HG03280 (cell line): ENCODE data around the gene MLANA.
A peak's percentile ranks its signal among the peaks of the same experiment; 100 is the strongest.

Source experiments
- ATAC-seq: cut with Tn5 transposase; IDR thresholded peaks from one replicate; pipeline ENCODE4 v1.9.1; 2021; ENCODE audit warnings: mild to moderate bottlenecking, moderate library complexity; ENCODE audit not compliant: unreplicated experiment

MLANA gene

DNA sequence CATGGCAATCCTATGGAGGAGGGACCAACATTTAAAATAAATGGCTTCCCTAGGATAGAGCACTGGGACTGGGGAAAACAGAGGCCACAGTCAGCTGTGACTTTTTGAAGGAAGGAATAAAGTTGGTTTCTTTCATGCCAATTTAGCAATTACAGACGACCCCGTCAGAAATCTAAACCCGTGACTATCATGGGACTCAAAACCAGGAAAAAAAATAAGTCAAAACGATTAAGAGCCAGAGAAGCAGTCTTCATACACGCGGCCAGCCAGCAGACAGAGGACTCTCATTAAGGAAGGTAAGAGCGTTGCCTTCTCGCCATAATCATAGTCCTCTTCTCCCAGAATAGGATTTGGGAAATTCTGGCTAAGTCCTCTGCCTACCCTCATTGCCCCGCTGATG, at the start of gene MLANA:
Gene MLANA, plus strand, starts transcription at position 249 of the 400 bp plus-strand sequence. CDS start 1,586 bp downstream, outside the sequence.
- no peak for ATAC-seq

- no peak for ATAC-seq
These were observed 48.7 kb upstream of the MLANA start for GRCh38 chr9:5841771-5842573.

GRCh38 chr9:5842929-5843793, 47.5 kb upstream of the MLANA start:
- no peak for ATAC-seq

DNA sequence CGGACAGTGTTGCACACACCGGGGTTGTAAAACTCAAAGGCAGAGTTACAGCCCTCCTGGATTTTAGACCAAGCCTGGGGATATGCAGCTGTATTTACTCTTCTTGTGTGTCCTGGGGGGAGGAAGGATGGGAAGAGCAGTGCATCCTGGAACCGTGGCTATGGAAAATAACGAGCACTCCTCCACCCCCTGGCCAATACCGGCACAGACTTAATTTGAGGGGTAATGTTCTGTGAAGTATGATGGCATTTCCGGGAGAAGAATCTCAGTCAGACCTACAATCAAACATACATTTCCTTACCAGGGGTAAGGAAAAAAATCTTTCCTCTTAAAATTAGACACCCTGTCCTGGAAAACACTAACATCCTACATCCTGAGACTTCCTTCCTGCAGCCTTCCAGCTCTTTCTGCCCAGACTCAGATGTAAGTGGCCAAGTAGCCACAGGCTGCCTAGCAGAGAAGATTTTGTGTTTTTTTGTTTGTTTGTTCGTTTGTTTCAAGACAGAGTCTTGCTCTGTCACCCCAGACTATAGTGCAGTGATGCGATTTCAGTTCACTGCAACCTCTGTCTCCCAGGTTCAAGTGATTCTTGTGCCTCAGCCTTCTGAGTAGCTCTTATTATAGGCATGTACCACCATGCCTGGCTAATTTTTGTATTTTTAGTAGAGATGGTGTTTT, 46.8 kb upstream of the MLANA start:
- ATAC-seq = no peak

DNA sequence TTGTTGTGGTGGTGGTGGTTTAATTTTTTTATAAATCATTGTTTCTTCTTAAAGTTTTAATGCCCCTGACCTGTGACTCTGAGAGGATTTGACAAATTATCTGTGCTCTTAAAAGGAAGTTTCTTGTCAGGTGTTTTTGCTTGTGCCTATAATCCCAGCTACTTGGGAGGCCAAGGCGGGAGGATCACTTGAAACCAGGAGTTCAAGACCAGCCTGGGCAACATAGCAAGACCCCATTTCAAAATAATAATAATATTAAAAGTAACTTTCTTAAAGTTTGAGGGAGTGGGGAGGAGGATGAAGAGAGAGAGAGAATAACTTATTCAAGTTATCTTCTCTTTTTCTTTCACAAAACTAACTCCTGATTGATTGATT, 45.5 kb upstream of the MLANA start:
- ATAC-seq = no peak

DNA sequence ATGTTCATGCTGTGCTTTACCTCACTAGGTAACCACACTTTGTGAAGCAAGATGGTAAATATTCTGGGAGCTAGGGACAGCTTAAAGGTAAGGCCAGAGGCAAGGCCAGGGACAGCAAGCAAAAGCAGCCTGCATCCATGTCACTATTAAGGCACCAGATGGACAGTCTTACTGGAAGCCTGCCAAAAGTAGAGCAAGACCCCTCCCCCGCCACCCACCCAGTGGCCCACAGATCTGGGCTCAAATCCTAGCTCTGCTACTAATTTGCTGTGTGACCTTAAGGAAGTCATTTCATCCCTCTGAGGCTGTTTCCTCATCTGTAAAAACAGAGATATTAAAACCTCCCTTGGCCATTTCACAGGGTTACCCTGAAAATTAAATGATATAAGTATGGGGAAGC, 44.6 kb upstream of the MLANA start:
- no peak for ATAC-seq

DNA sequence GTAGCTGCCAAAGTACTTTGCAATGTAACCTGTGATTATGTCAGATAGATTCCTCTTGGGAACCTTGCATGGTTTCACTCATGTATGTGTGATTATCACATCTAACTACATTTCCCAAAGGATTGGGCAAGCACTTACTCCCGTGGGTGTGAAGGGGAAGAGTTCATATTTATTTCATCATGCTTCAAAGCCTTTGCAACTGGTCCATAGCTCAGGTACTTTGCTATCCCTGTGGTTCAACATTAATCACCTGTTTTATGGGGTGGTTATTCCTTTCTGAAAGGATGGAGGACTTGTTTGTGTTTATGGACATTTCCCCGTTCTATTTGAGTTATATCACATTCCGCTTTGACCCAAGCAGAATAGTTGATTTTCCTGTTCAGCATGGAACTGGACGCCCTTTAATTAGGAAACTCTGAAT, 44.2 kb upstream of the MLANA start:
- no peak for ATAC-seq

GRCh38 chr9:5848372-5848882, 42.3 kb upstream of the MLANA start:
- ATAC-seq = no peak

GRCh38 chr9:5850724-5851122, 40.0 kb upstream of the MLANA start:
- ATAC-seq = no peak

DNA sequence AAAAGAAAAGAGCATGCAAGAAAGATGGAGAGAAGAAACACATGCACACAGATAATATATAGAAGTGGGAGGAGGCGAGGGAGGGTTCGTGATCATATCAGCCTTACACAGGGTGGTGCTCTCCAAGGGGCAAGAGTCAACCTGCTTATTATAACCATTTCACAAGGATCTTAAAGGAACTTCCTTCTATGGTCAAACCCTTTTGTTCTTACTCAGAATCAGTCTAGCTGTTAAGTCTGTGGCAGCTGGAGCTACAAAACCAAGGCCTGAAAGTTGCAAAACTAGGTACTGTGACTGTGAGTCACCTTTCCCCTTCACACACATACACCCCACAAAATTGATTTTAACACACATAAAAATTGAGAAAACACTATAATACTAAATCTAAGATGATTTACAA, 39.2 kb upstream of the MLANA start:
- ATAC-seq = peak; percentile 87

GRCh38 chr9:5852987-5853386, 37.7 kb upstream of the MLANA start:
- no peak for ATAC-seq

- no peak for ATAC-seq
These were observed 37.1 kb upstream of the MLANA start for GRCh38 chr9:5853617-5854016.

- no peak for ATAC-seq
These were observed 36.5 kb upstream of the MLANA start for GRCh38 chr9:5854063-5854790.

DNA sequence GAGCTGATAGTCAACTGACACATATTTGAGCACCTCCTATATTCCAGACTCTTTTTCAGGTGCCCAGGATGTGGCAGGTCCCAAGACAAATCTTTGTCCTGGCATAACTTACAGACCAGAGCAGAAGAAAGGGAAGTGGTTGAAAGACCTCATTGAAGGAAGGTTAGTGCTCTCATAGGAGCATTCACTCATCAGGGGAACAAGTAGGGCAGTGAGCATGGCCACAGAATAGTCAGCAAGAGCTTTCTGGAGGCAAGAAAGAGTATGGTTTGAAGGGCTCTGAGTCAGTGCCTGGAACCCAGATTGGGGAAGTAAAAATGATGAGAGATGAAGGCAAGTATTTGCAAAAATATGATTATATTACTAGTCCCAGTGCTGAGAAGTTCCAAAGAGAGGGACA, 32.8 kb upstream of the MLANA start:
- ATAC-seq = no peak

DNA sequence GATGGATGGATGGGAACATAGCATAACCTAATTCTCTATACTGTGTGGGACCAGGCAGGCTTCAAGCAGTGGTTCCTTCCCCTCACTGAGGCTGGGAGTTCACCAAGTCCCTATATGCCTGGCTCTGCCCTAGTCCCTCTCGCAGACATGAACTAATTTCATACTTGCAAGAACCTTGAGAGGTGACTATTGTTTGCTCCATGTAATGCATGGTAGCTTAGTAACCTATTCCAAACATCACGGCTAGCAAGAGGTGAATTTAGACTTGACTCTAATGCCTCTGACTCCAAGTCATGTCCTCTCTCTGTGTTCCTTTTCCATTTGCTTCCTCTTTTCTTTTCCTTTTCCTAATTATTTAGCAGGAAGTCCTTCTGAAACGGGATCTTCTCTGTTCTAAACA, 31.9 kb upstream of the MLANA start:
- ATAC-seq = no peak

GRCh38 chr9:5863092-5863746, 27.5 kb upstream of the MLANA start:
- ATAC-seq = no peak

- ATAC-seq = no peak
These were observed 26.2 kb upstream of the MLANA start for GRCh38 chr9:5864446-5864845.

DNA sequence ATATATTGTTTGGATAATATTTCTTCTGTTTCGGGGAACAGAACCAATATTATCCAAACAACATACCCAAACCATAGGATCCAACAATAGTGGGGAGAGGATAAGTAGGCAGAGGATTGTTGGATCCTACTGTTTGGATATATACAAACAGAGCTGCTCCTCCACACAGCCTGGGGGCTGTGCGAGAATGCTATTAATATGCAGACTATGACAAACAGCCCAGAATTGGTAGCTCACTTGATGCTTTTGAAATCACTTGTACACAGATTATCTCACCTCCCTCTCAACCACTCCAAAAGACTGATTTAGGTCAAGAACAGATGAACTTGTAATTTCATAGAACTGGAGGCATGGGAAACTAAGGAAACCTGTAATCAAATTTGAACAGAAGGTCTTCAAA, 24.4 kb upstream of the MLANA start:
- no peak for ATAC-seq

GRCh38 chr9:5866685-5867084, 24.0 kb upstream of the MLANA start:
- no peak for ATAC-seq

- ATAC-seq = no peak
These were observed 22.5 kb upstream of the MLANA start for GRCh38 chr9:5868235-5868634.
